Measurements from ENCODE around the gene RTN4. TPM values are rescaled to one million over a fixed set of nuclear protein-coding genes. Genes with fewer than 3 reads are reported as not detected.

Gene RTN4
- total and polyA plus RNA-seq, 2 donors from 2014 or later = 296 to 329 TPM

GRCh38 chr2:55048508-55049042, 1.7 kb downstream of the RTN4 start:
- intact Hi-C loops (cut with DNase I) = loop anchor here (10.0 kb wide), 1 partner anchor 116 kb away; no protein-coding TSS in a partner anchor
- no peaks in the 10 kb centered on the region for H3K9me3 ChIP-seq (ENCODE audit: control insufficient read depth in 2 of 3, insufficient read depth in 1 of 3, low read length in 3 of 3)
- H3K9ac ChIP-seq (ENCODE audit: low read length in 3 of 3) = peak overlapping the region; percentile 77 to 97 (median 97)
- no peak for FAIRE-seq
- no peaks in the 10 kb centered on the region for H3K36me3 ChIP-seq (ENCODE audit: control insufficient read depth in 2 of 3, insufficient read depth in 3 of 3, low read length in 3 of 3)
- peak overlapping the region; percentile 96 to 99 for H3K27ac ChIP-seq (ENCODE audit: low read depth in 2 of 2, low read length in 2 of 2)
- no peaks in the 10 kb centered on the region for H3K27me3 ChIP-seq (ENCODE audit: control insufficient read depth, insufficient read depth, low read length)
- peak in 2 of 5 donors; percentile 51 to 74 for DNase-seq
- H3K4me3 ChIP-seq (ENCODE audit: low read length in 3 of 3) = peak overlapping the region; percentile 84 to 97 (median 94)
- no peak for TF ChIP-seq CTCF (IDR thresholded peaks at IDR 0.05; ENCODE audit: borderline replicate concordance, extremely low read depth, insufficient read depth)
- peaks cover 7 to 18% (median 12%) of the 10 kb centered on the region in 3 donors for H3K4me1 ChIP-seq (ENCODE audit: control insufficient read depth in 2 of 3, insufficient read depth in 2 of 3, low read depth in 1 of 3, low read length in 3 of 3)

- TF ChIP-seq CTCF (IDR thresholded peaks at IDR 0.05; ENCODE audit: borderline replicate concordance, extremely low read depth, insufficient read depth) = no peak
- Histone ChIP-seq H3K4me1 (ENCODE audit: control insufficient read depth in 2 of 3, insufficient read depth in 2 of 3, low read depth in 1 of 3, low read length in 3 of 3) (peaks cover 7 to 18% (median 12%) of the 10 kb centered on the region in 3 donors), H3K9ac (ENCODE audit: low read length in 3 of 3) (peak overlapping the region; percentile 55 to 77 (median 57)), H3K36me3 (ENCODE audit: control insufficient read depth in 2 of 3, insufficient read depth in 3 of 3, low read length in 3 of 3) (no peaks in the 10 kb centered on the region), H3K27ac (ENCODE audit: low read depth in 2 of 2, low read length in 2 of 2) (peak overlapping the region; percentile 48 to 51), H3K4me3 (ENCODE audit: low read length in 3 of 3) (peak overlapping the region; percentile 55 to 94 (median 84)), H3K9me3 (ENCODE audit: control insufficient read depth in 2 of 3, insufficient read depth in 1 of 3, low read length in 3 of 3) (no peaks in the 10 kb centered on the region), H3K27me3 (ENCODE audit: control insufficient read depth, insufficient read depth, low read length) (no peaks in the 10 kb centered on the region)
- intact Hi-C loops (cut with DNase I) = loop anchor here (10.0 kb wide), 1 partner anchor 117 kb away; no protein-coding TSS in a partner anchor
- DNase-seq (peak in 2 of 5 donors; percentile 61 to 68), FAIRE-seq (no peak)
These were observed 2.5 kb downstream of the RTN4 start for GRCh38 chr2:55047677-55048299.

GRCh38 chr2:55045780-55046179, 4.5 kb downstream of the RTN4 start:
- intact Hi-C loops (cut with DNase I) = loop anchor here (10.0 kb wide), 1 partner anchor 119 kb away; no protein-coding TSS in a partner anchor
- Histone ChIP-seq H3K4me3 (ENCODE audit: low read length in 3 of 3) (peak overlapping the region in 2 of 3 donors; percentile 15 to 20), H3K36me3 (ENCODE audit: control insufficient read depth in 2 of 3, insufficient read depth in 3 of 3, low read length in 3 of 3) (no peaks in the 10 kb centered on the region), H3K27ac (ENCODE audit: low read depth in 2 of 2, low read length in 2 of 2) (peak overlapping the region in 1 of 2 donors; percentile 36), H3K4me1 (ENCODE audit: control insufficient read depth in 2 of 3, insufficient read depth in 2 of 3, low read depth in 1 of 3, low read length in 3 of 3) (peaks cover 0 to 13% (median 12%) of the 10 kb centered on the region in 3 donors), H3K27me3 (ENCODE audit: control insufficient read depth, insufficient read depth, low read length) (no peaks in the 10 kb centered on the region), H3K9me3 (ENCODE audit: control insufficient read depth in 2 of 3, insufficient read depth in 1 of 3, low read length in 3 of 3) (no peaks in the 10 kb centered on the region), H3K9ac (ENCODE audit: low read length in 3 of 3) (no peak overlapping the region)
- DNase-seq (peak in 1 of 5 donors; percentile 32), FAIRE-seq (no peak)
- TF ChIP-seq CTCF (IDR thresholded peaks at IDR 0.05; ENCODE audit: borderline replicate concordance, extremely low read depth, insufficient read depth) = no peak
